Keratinocyte (primary cell): ENCODE measurements around the gene RFTN1. TPM values are rescaled to one million over a fixed set of nuclear protein-coding genes. Genes with fewer than 3 reads are reported as not detected.

Experiments
- DNase-seq: peaks from one replicate; pipeline ENCODE4 v3.0.0-alpha.2; 2011; ENCODE audit warnings: low read depth, missing footprints, low spot score
- FAIRE-seq: peaks from 2 replicates; lab custom pipeline; 2011; peaks lifted over from hg19 to GRCh38; lab: Jason Lieb, UNC
- H2AFZ ChIP-seq: 2 replicates; pipeline ENCODE4 v1.6.0; 2012; ENCODE audit warnings: low read length, control low read depth, inconsistent platforms; ENCODE audit not compliant: control insufficient read depth
- H3K27ac ChIP-seq: 2 replicates; pipeline ENCODE4 v1.5.1; 2011; ENCODE audit warnings: low read length; ENCODE audit not compliant: control insufficient read depth, insufficient read depth
- H3K27me3 ChIP-seq: 3 replicates; pipeline ENCODE4 v1.6.0; 2011; ENCODE audit warnings: low read length; ENCODE audit not compliant: control insufficient read depth, insufficient read depth; ENCODE audit errors: extremely low read depth
- H3K36me3 ChIP-seq, 2 experiments: 2 replicates in 1 of 2; 3 replicates in 1 of 2; pipeline ENCODE4 v1.5.1; 2011; ENCODE audit warnings: low read length in 2 of 2, mild to moderate bottlenecking in 1 of 2; ENCODE audit not compliant: control insufficient read depth in 2 of 2, insufficient read depth in 2 of 2; ENCODE audit errors: extremely low read depth in 1 of 2
- H3K4me1 ChIP-seq: 3 replicates; pipeline ENCODE4 v1.5.1; 2011; ENCODE audit warnings: low read length; ENCODE audit not compliant: control insufficient read depth, insufficient read depth; ENCODE audit errors: extremely low read depth
- H3K4me2 ChIP-seq: 3 replicates; pipeline ENCODE4 v1.6.0; 2011; ENCODE audit warnings: low read depth, low read length; ENCODE audit not compliant: control insufficient read depth, insufficient read depth; ENCODE audit errors: extremely low read depth
- H3K4me3 ChIP-seq, 3 experiments: fragments of 200-600 bp in 1 of 3; sonication (generic) in 1 of 3; 2 replicates in 2 of 3; 3 replicates in 1 of 3; pipeline ENCODE4 v1.5.1; 2011 to 2016; ENCODE audit warnings: low read length in 3 of 3, mild to moderate bottlenecking in 3 of 3, control low read depth in 2 of 3, inconsistent platforms in 1 of 3, low read depth in 1 of 3, mixed read lengths in 1 of 3, mixed run types in 1 of 3, moderate library complexity in 1 of 3; ENCODE audit not compliant: control insufficient read depth in 2 of 3, insufficient read depth in 2 of 3; ENCODE audit errors: extremely low read depth in 1 of 3
- H3K79me2 ChIP-seq: 2 replicates; pipeline ENCODE4 v1.6.0; 2012; ENCODE audit warnings: low read length; ENCODE audit not compliant: control insufficient read depth, insufficient read depth
- H3K9ac ChIP-seq: 3 replicates; pipeline ENCODE4 v1.6.0; 2011; ENCODE audit warnings: low read length; ENCODE audit not compliant: control insufficient read depth, insufficient read depth; ENCODE audit errors: extremely low read depth
- H3K9me1 ChIP-seq: 3 replicates; pipeline ENCODE4 v1.6.0; 2011; ENCODE audit warnings: low read length; ENCODE audit not compliant: control insufficient read depth, insufficient read depth; ENCODE audit errors: extremely low read depth
- H3K9me3 ChIP-seq: 2 replicates; pipeline ENCODE4 v1.5.1; 2012; ENCODE audit warnings: low read depth, low read length; ENCODE audit not compliant: control insufficient read depth
- H4K20me1 ChIP-seq: 3 replicates; pipeline ENCODE4 v1.6.0; 2011; ENCODE audit warnings: low read length; ENCODE audit not compliant: control insufficient read depth, insufficient read depth; ENCODE audit errors: extremely low read depth
- EZH2 ChIP-seq: IDR thresholded peaks from one replicate; pipeline ENCODE4 v1.6.1; 2012; ENCODE audit warnings: inconsistent platforms, mild to moderate bottlenecking, low read length, moderate library complexity
- dilution Hi-C: fragments of 300-500 bp; cut with MboI; formaldehyde crosslinking; loops from one replicate; pipeline ENCODE4 v1.7.0; 2020; ENCODE audit warnings: low sequenced_read_pairs; ENCODE audit not compliant: extremely low pct_ligation_motif_present
- polyA plus RNA-seq, 5 experiments: library from polyadenylated mRNA; depleted of rRNA in 3 of 5; stranded (reverse) in 3 of 5; stranded (forward) in 1 of 5; unstranded in 1 of 5; fragments of >200 nt; gene quantifications; 1 replicate in 1 of 5; 2 replicates in 3 of 5; 3 replicates in 1 of 5; pipeline versions ENCODE4 v1.2.1 to v1.2.3, GENCODE V29; 2011 to 2012; ENCODE audit warnings: missing spikeins in 2 of 5, low read depth in 1 of 5, low replicate concordance in 1 of 5
- TF ChIP-seq, protein P1 (sequence below), 3 experiments: IDR thresholded peaks in 1 of 3; conservative IDR thresholded peaks in 1 of 3; optimal IDR thresholded peaks in 1 of 3; 2 replicates in 2 of 3; 3 replicates in 1 of 3; pipeline versions ENCODE3 to v1.5.1; 2011; ENCODE audit warnings: low read length in 3 of 3, mild to moderate bottlenecking in 3 of 3, moderate library complexity in 2 of 3, control low read depth in 1 of 3, inconsistent platforms in 1 of 3; ENCODE audit not compliant: insufficient read depth in 2 of 3; ENCODE audit errors: extremely low read depth in 1 of 3

The RFTN1 gene
- polyA plus RNA-seq, 1 donor (not counting 4 experiments of a cell fraction or from before 2014, with no cell fraction given), result 18.0 TPM

GRCh38 chr3:16477521-16477920 is 36.0 kb downstream of the RFTN1 start:
- no peak for DNase-seq
- no peak overlapping the region for H2AFZ ChIP-seq
- H3K79me2 ChIP-seq, result no peaks in the 10 kb centered on the region

GRCh38 chr3:16477056-16477455 is 36.4 kb downstream of the RFTN1 start:
- dilution Hi-C loops, result no loop called here
- Histone ChIP-seq H3K4me2 (no peak overlapping the region), H3K4me1 (peaks cover 20% of the 10 kb centered on the region), H3K36me3 (no peaks in the 10 kb centered on the region), H3K9me3 (no peaks in the 10 kb centered on the region), H3K9me1 (no peaks in the 10 kb centered on the region), H3K9ac (no peak overlapping the region), H4K20me1 (no peaks in the 10 kb centered on the region), H3K4me3 (no peak overlapping the region), H3K27me3 (no peaks in the 10 kb centered on the region), H2AFZ (no peak overlapping the region), H3K79me2 (no peaks in the 10 kb centered on the region), H3K27ac (no peak overlapping the region)
- FAIRE-seq (no peak), DNase-seq (no peak)
- TF ChIP-seq, protein P1, sequence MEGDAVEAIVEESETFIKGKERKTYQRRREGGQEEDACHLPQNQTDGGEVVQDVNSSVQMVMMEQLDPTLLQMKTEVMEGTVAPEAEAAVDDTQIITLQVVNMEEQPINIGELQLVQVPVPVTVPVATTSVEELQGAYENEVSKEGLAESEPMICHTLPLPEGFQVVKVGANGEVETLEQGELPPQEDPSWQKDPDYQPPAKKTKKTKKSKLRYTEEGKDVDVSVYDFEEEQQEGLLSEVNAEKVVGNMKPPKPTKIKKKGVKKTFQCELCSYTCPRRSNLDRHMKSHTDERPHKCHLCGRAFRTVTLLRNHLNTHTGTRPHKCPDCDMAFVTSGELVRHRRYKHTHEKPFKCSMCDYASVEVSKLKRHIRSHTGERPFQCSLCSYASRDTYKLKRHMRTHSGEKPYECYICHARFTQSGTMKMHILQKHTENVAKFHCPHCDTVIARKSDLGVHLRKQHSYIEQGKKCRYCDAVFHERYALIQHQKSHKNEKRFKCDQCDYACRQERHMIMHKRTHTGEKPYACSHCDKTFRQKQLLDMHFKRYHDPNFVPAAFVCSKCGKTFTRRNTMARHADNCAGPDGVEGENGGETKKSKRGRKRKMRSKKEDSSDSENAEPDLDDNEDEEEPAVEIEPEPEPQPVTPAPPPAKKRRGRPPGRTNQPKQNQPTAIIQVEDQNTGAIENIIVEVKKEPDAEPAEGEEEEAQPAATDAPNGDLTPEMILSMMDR (optimal IDR thresholded peaks at IDR 0.05 in 1 of 3, IDR thresholded peaks at IDR 0.05 in 1 of 3, conservative IDR thresholded peaks at IDR 0.05 in 1 of 3; ENCODE audit: extremely low read depth in 1 of 3, insufficient read depth in 2 of 3, low read length in 3 of 3), result no peak
- no peak for TF ChIP-seq EZH2

More at GRCh38 chr3:16477521-16477920, 36.0 kb downstream of the RFTN1 start:
- dilution Hi-C loops, result no loop called here
- TF ChIP-seq, protein P1 (optimal IDR thresholded peaks at IDR 0.05 in 1 of 3, IDR thresholded peaks at IDR 0.05 in 1 of 3, conservative IDR thresholded peaks at IDR 0.05 in 1 of 3; ENCODE audit: extremely low read depth in 1 of 3, insufficient read depth in 2 of 3, low read length in 3 of 3), result no peak
- TF ChIP-seq EZH2, result no peak
- Histone ChIP-seq H3K4me1 (peaks cover 20% of the 10 kb centered on the region), H3K27me3 (no peaks in the 10 kb centered on the region), H3K27ac (no peak overlapping the region), H3K9me1 (no peaks in the 10 kb centered on the region), H4K20me1 (no peaks in the 10 kb centered on the region), H3K4me2 (no peak overlapping the region), H3K9ac (no peak overlapping the region), H3K36me3 (no peaks in the 10 kb centered on the region), H3K9me3 (no peaks in the 10 kb centered on the region), H3K4me3 (no peak overlapping the region)
- FAIRE-seq, result no peak
